Coronary artery (tissue), 2 donors: ENCODE data around the gene ZNF414.

Experiments
- DNase-seq: peaks from one replicate; pipeline ENCODE4 v3.0.0-alpha.2; 2017; ENCODE audit warnings: low spot score
- H3K27ac ChIP-seq, 2 donors: fragments of 200-600 bp; sonication (generic); one replicate each; pipeline ENCODE4 v1.5.1; 2016 to 2019
- H3K4me3 ChIP-seq: fragments of 200-600 bp; sonication (generic); 2 replicates; pipeline ENCODE4 v1.5.1; 2016; ENCODE audit warnings: mild to moderate bottlenecking, moderate library complexity
- CTCF ChIP-seq: fragments of 200-600 bp; sonication (generic); IDR thresholded peaks from one replicate; pipeline ENCODE4 v1.5.1; 2019; ENCODE audit warnings: antibody characterized with exemption

ZNF414 gene

GRCh38 chr19:8510589-8511115, 3.3 kb downstream of the ZNF414 start:
- TF ChIP-seq CTCF = no peak
- H3K27ac ChIP-seq = no peak overlapping the region
- DNase-seq = no peak
- H3K4me3 ChIP-seq = no peak overlapping the region

- TF ChIP-seq CTCF = peak; percentile 6
- DNase-seq = no peak
- H3K4me3 ChIP-seq = peak overlapping the region; percentile 82
- H3K27ac ChIP-seq = peak overlapping the region in 1 of 2 donors; percentile 45
Measured at GRCh38 chr19:8506402-8506957, 7.5 kb downstream of the ZNF414 start.

- Histone ChIP-seq H3K27ac (peak overlapping the region in 1 of 2 donors; percentile 45), H3K4me3 (peak overlapping the region; percentile 82)
- peak; percentile 84 for TF ChIP-seq CTCF
- DNase-seq = no peak
Measured at GRCh38 chr19:8505680-8506401, 8.1 kb downstream of the ZNF414 start.

GRCh38 chr19:8504919-8505318, 9.0 kb downstream of the ZNF414 start:
- no peak for TF ChIP-seq CTCF
- no peak overlapping the region for H3K4me3 ChIP-seq
- no peak for DNase-seq
- no peak overlapping the region for H3K27ac ChIP-seq

GRCh38 chr19:8504171-8504570, 9.8 kb downstream of the ZNF414 start:
- Histone ChIP-seq H3K27ac (no peak overlapping the region), H3K4me3 (no peak overlapping the region)
- no peak for TF ChIP-seq CTCF
- DNase-seq = no peak

GRCh38 chr19:8503510-8503909, 10.5 kb downstream of the ZNF414 start:
- TF ChIP-seq CTCF = no peak
- no peak overlapping the region for H3K4me3 ChIP-seq
- no peak for DNase-seq
- no peak overlapping the region for H3K27ac ChIP-seq

GRCh38 chr19:8501981-8502380, 12.0 kb downstream of the ZNF414 start:
- no peak for TF ChIP-seq CTCF
- DNase-seq = no peak
- Histone ChIP-seq H3K27ac (no peak overlapping the region), H3K4me3 (no peak overlapping the region)
